Rectal smooth muscle tissue (tissue), 1 donor: ENCODE results near the gene NXNL2.

Experiments
- H3K27ac ChIP-seq: one replicate; pipeline ENCODE4 v1.7.0; 2013; ENCODE audit warnings: low read depth, low read length, inconsistent platforms
- H3K27me3 ChIP-seq: one replicate; pipeline ENCODE4 v1.7.0; 2013; ENCODE audit warnings: low read length; ENCODE audit not compliant: control insufficient read depth, insufficient read depth
- H3K36me3 ChIP-seq: one replicate; pipeline ENCODE4 v1.7.0; 2013; ENCODE audit warnings: low read length; ENCODE audit not compliant: control insufficient read depth, insufficient read depth
- H3K4me1 ChIP-seq: one replicate; pipeline ENCODE4 v1.7.0; 2013; ENCODE audit warnings: low read length; ENCODE audit not compliant: control insufficient read depth, insufficient read depth
- H3K4me3 ChIP-seq: one replicate; pipeline ENCODE4 v1.7.0; 2013; ENCODE audit warnings: low read length
- H3K9ac ChIP-seq: one replicate; pipeline ENCODE4 v1.7.0; 2013; ENCODE audit warnings: low read length

The NXNL2 gene

GRCh38 chr9:88571419-88571818 lies 36.4 kb downstream of the NXNL2 start:
- H3K36me3 ChIP-seq, result no peaks in the 10 kb centered on the region
- H3K4me1 ChIP-seq, result no peaks in the 10 kb centered on the region
- no peak overlapping the region for H3K4me3 ChIP-seq
- H3K27ac ChIP-seq, result no peak overlapping the region
- H3K27me3 ChIP-seq, result no peaks in the 10 kb centered on the region
- H3K9ac ChIP-seq, result no peak overlapping the region

- no peaks in the 10 kb centered on the region for H3K27me3 ChIP-seq
- H3K27ac ChIP-seq, result no peak overlapping the region
- no peaks in the 10 kb centered on the region for H3K36me3 ChIP-seq
- H3K9ac ChIP-seq, result no peak overlapping the region
- no peak overlapping the region for H3K4me3 ChIP-seq
- no peaks in the 10 kb centered on the region for H3K4me1 ChIP-seq
These were observed 37.7 kb downstream of the NXNL2 start for GRCh38 chr9:88572684-88573083.

- no peaks in the 10 kb centered on the region for H3K4me1 ChIP-seq
- H3K4me3 ChIP-seq, result no peak overlapping the region
- H3K36me3 ChIP-seq, result no peaks in the 10 kb centered on the region
- H3K27me3 ChIP-seq, result no peaks in the 10 kb centered on the region
- H3K9ac ChIP-seq, result no peak overlapping the region
- no peak overlapping the region for H3K27ac ChIP-seq
These were observed 40.0 kb downstream of the NXNL2 start for GRCh38 chr9:88574953-88575352.

GRCh38 chr9:88577256-88578120 lies 42.5 kb downstream of the NXNL2 start:
- no peaks in the 10 kb centered on the region for H3K36me3 ChIP-seq
- no peak overlapping the region for H3K4me3 ChIP-seq
- H3K9ac ChIP-seq, result no peak overlapping the region
- no peak overlapping the region for H3K27ac ChIP-seq
- H3K27me3 ChIP-seq, result no peaks in the 10 kb centered on the region
- no peaks in the 10 kb centered on the region for H3K4me1 ChIP-seq

- H3K4me3 ChIP-seq, result no peak overlapping the region
- no peak overlapping the region for H3K27ac ChIP-seq
- H3K4me1 ChIP-seq, result no peaks in the 10 kb centered on the region
- no peaks in the 10 kb centered on the region for H3K27me3 ChIP-seq
- H3K9ac ChIP-seq, result no peak overlapping the region
- no peaks in the 10 kb centered on the region for H3K36me3 ChIP-seq
These were observed 43.4 kb downstream of the NXNL2 start for GRCh38 chr9:88578121-88579049.

GRCh38 chr9:88579050-88579715 lies 44.2 kb downstream of the NXNL2 start:
- no peaks in the 10 kb centered on the region for H3K4me1 ChIP-seq
- no peaks in the 10 kb centered on the region for H3K36me3 ChIP-seq
- no peaks in the 10 kb centered on the region for H3K27me3 ChIP-seq
- no peak overlapping the region for H3K9ac ChIP-seq
- H3K4me3 ChIP-seq, result no peak overlapping the region
- H3K27ac ChIP-seq, result no peak overlapping the region

- Histone ChIP-seq H3K9ac (no peak overlapping the region), H3K4me1 (peaks cover 3% of the 10 kb centered on the region), H3K27me3 (no peaks in the 10 kb centered on the region), H3K27ac (no peak overlapping the region), H3K4me3 (no peak overlapping the region), H3K36me3 (no peaks in the 10 kb centered on the region)
These were observed 46.0 kb downstream of the NXNL2 start for GRCh38 chr9:88580961-88581360.

- Histone ChIP-seq H3K27ac (peak overlapping the region; percentile 52), H3K9ac (no peak overlapping the region), H3K27me3 (no peaks in the 10 kb centered on the region), H3K4me1 (peaks cover 3% of the 10 kb centered on the region), H3K36me3 (no peaks in the 10 kb centered on the region), H3K4me3 (no peak overlapping the region)
These were observed 49.1 kb downstream of the NXNL2 start for GRCh38 chr9:88583901-88584596.

GRCh38 chr9:88585426-88585825 lies 50.4 kb downstream of the NXNL2 start:
- Histone ChIP-seq H3K4me1 (peaks cover 3% of the 10 kb centered on the region), H3K27me3 (no peaks in the 10 kb centered on the region), H3K4me3 (no peak overlapping the region), H3K27ac (no peak overlapping the region), H3K9ac (no peak overlapping the region), H3K36me3 (no peaks in the 10 kb centered on the region)

GRCh38 chr9:88586452-88586851 lies 51.5 kb downstream of the NXNL2 start:
- H3K9ac ChIP-seq, result no peak overlapping the region
- no peak overlapping the region for H3K4me3 ChIP-seq
- no peak overlapping the region for H3K27ac ChIP-seq
- no peaks in the 10 kb centered on the region for H3K36me3 ChIP-seq
- H3K4me1 ChIP-seq, result peaks cover 3% of the 10 kb centered on the region
- H3K27me3 ChIP-seq, result no peaks in the 10 kb centered on the region

- no peak overlapping the region for H3K9ac ChIP-seq
- no peaks in the 10 kb centered on the region for H3K27me3 ChIP-seq
- no peaks in the 10 kb centered on the region for H3K36me3 ChIP-seq
- no peak overlapping the region for H3K27ac ChIP-seq
- H3K4me3 ChIP-seq, result no peak overlapping the region
- H3K4me1 ChIP-seq, result peaks cover 3% of the 10 kb centered on the region
These were observed 52.2 kb downstream of the NXNL2 start for GRCh38 chr9:88587182-88587581.
